K562 (cell line): Measurements from ENCODE around the gene ENO2.

Source experiments
- ATF3 ChIP-seq, 2 experiments: fragments of 450-650 bp in 1 of 2; sonication (generic) in 1 of 2; formaldehyde crosslinking in 1 of 2; IDR thresholded peaks in 1 of 2; conservative IDR thresholded peaks in 1 of 2; 2 replicates each; pipeline versions ENCODE4 v1.6.1 to v1.8.1; 2016 to 2023; ENCODE audit warnings: mild to moderate bottlenecking in 2 of 2, moderate library complexity in 2 of 2, inconsistent platforms in 1 of 2, missing genetic modification reagents in 1 of 2
- CXXC5 ChIP-seq: fragments of 250-450 bp; sonication (Bioruptor Pico); IDR thresholded peaks from 2 replicates; pipeline ENCODE4 v1.8.0; 2022; ENCODE audit warnings: inconsistent platforms, mild to moderate bottlenecking, moderate library complexity
- HCFC1 ChIP-seq: IDR thresholded peaks from 2 replicates; pipeline ENCODE4 v1.6.1; 2012; ENCODE audit warnings: low read depth, low read length, improper control_type of control experiment
- MAFG ChIP-seq: fragments of 450-650 bp; conservative IDR thresholded peaks from 2 replicates; pipeline ENCODE4 v1.6.1; 2016; ENCODE audit warnings: missing genetic modification characterization, missing compliant biosample characterization
- MIER1 ChIP-seq: fragments of 450-650 bp; IDR thresholded peaks from 2 replicates; pipeline ENCODE4 v1.6.1; 2016; ENCODE audit warnings: antibody characterized with exemption, mild to moderate bottlenecking, low read depth
- SUPT5H ChIP-seq: fragments of 450-650 bp; IDR thresholded peaks from 2 replicates; pipeline ENCODE4 v1.6.1; 2016
- TAF1 ChIP-seq: IDR thresholded peaks from 2 replicates; pipeline ENCODE4 v1.6.1; 2011; ENCODE audit warnings: mild to moderate bottlenecking, low read length, moderate library complexity; ENCODE audit not compliant: insufficient read depth, control insufficient read depth, severe bottlenecking; ENCODE audit errors: extremely low read depth
- WHSC1 ChIP-seq: IDR thresholded peaks from one replicate; pipeline ENCODE4 v1.6.1; 2012; ENCODE audit warnings: low read length, control low read depth, inconsistent platforms
- ZBTB7A ChIP-seq: IDR thresholded peaks from 2 replicates; pipeline ENCODE4 v1.6.1; 2011; ENCODE audit warnings: low read depth, mild to moderate bottlenecking, low read length, moderate library complexity, borderline replicate concordance; ENCODE audit not compliant: control insufficient read depth

GRCh38 chr12:6871052-6871957, 43.1 kb upstream of the ENO2 start:
- TF ChIP-seq MIER1 = no peak
- TF ChIP-seq SUPT5H = peak; percentile 63; the same call in 1 of the 2 replicates
- no peak for TF ChIP-seq MAFG (tag)
- no peak for TF ChIP-seq WHSC1
- TF ChIP-seq CXXC5 (CRISPR knock-in tag) = no peak
- no peak for TF ChIP-seq ZBTB7A
- no peak; the same call in 1 of the 2 replicates for TF ChIP-seq HCFC1
- no peak for TF ChIP-seq ATF3 (IDR thresholded peaks at IDR 0.05)
- no peak for TF ChIP-seq ATF3 (CRISPR knock-in tag; conservative IDR thresholded peaks at IDR 0.05)
- TF ChIP-seq TAF1 = no peak
